H9 (cell line): ENCODE results near the gene TENM4. TPM values are rescaled to one million over a fixed set of nuclear protein-coding genes. Genes with fewer than 3 reads are reported as not detected.
"Not testable (repeated sequence)": the region's sequence is repeated elsewhere in the genome, so short reads cannot be mapped to it uniquely, and the experiment has no call there.

Experiments
- DNase-seq: peaks from one replicate; pipeline ENCODE4 v3.0.0-alpha.2; 2017
- H2AFZ ChIP-seq: one replicate; pipeline ENCODE4 v1.6.1; 2013; ENCODE audit warnings: mild to moderate bottlenecking, low read length, control low read depth, moderate library complexity
- H2AK5ac ChIP-seq: 2 replicates; pipeline ENCODE4 v1.6.1; 2013; ENCODE audit warnings: low read length, control low read depth, mixed read lengths; ENCODE audit not compliant: insufficient read length
- H2BK120ac ChIP-seq: one replicate; pipeline ENCODE4 v1.6.1; 2013; ENCODE audit warnings: low read depth, mild to moderate bottlenecking, low read length, control low read depth, inconsistent platforms; ENCODE audit not compliant: poor library complexity, severe bottlenecking
- H2BK12ac ChIP-seq: 2 replicates; pipeline ENCODE4 v1.6.1; 2013; ENCODE audit warnings: low read length, control low read depth, mixed read lengths, low read depth; ENCODE audit not compliant: insufficient read length
- H2BK15ac ChIP-seq: 2 replicates; pipeline ENCODE4 v1.6.1; 2013; ENCODE audit warnings: low read depth, low read length, control low read depth
- H2BK20ac ChIP-seq: one replicate; pipeline ENCODE4 v1.6.1; 2013; ENCODE audit warnings: low read depth, mild to moderate bottlenecking, low read length, control low read depth, inconsistent platforms; ENCODE audit not compliant: poor library complexity, severe bottlenecking
- H2BK5ac ChIP-seq: 2 replicates; pipeline ENCODE4 v1.6.1; 2013; ENCODE audit warnings: low read length, control low read depth, mixed read lengths; ENCODE audit not compliant: insufficient read length
- H3K14ac ChIP-seq: 2 replicates; pipeline ENCODE4 v1.6.1; 2013; ENCODE audit warnings: low read length, control low read depth; ENCODE audit not compliant: insufficient read depth
- H3K18ac ChIP-seq: 2 replicates; pipeline ENCODE4 v1.6.1; 2013; ENCODE audit warnings: low read depth, mild to moderate bottlenecking, mixed read lengths, low read length, control low read depth; ENCODE audit not compliant: insufficient read length
- H3K23ac ChIP-seq: 2 replicates; pipeline ENCODE4 v1.6.1; 2013; ENCODE audit warnings: low read length, control low read depth, mixed read lengths, low read depth; ENCODE audit not compliant: insufficient read length
- H3K23me2 ChIP-seq: 2 replicates; pipeline ENCODE4 v1.6.1; 2013; ENCODE audit warnings: low read depth, mild to moderate bottlenecking, mixed read lengths, low read length, control low read depth; ENCODE audit not compliant: insufficient read length, poor library complexity, severe bottlenecking
- H3K27ac ChIP-seq: 2 replicates; pipeline ENCODE4 v1.5.1; 2013; ENCODE audit warnings: low read length, control low read depth, mixed read lengths, low read depth; ENCODE audit not compliant: insufficient read length
- H3K27me3 ChIP-seq: 2 replicates; pipeline ENCODE4 v1.6.1; 2013; ENCODE audit warnings: low read length, control low read depth, inconsistent platforms; ENCODE audit not compliant: insufficient read depth
- H3K4ac ChIP-seq: 2 replicates; pipeline ENCODE4 v1.6.1; 2013; ENCODE audit warnings: low read depth, mild to moderate bottlenecking, control low read depth, inconsistent platforms, low read length, moderate library complexity
- H3K4me1 ChIP-seq: 2 replicates; pipeline ENCODE4 v1.6.1; 2013; ENCODE audit warnings: low read length, control low read depth, inconsistent platforms; ENCODE audit not compliant: insufficient read depth
- H3K4me2 ChIP-seq: 2 replicates; pipeline ENCODE4 v1.6.1; 2013; ENCODE audit warnings: low read length, control low read depth, mixed read lengths; ENCODE audit not compliant: insufficient read length, insufficient read depth
- H3K56ac ChIP-seq: 2 replicates; pipeline ENCODE4 v1.6.1; 2013; ENCODE audit warnings: low read depth, mild to moderate bottlenecking, mixed read lengths, low read length, control low read depth; ENCODE audit not compliant: insufficient read length
- H3K79me1 ChIP-seq: 2 replicates; pipeline ENCODE4 v1.6.1; 2013; ENCODE audit warnings: low read depth, mild to moderate bottlenecking, moderate library complexity, low read length, control low read depth, inconsistent platforms; ENCODE audit not compliant: insufficient read depth, poor library complexity, severe bottlenecking
- H3K79me2 ChIP-seq: 2 replicates; pipeline ENCODE4 v1.6.1; 2013; ENCODE audit warnings: low read length, control low read depth, inconsistent platforms; ENCODE audit not compliant: insufficient read depth
- H3K9ac ChIP-seq: 2 replicates; pipeline ENCODE4 v1.6.1; 2013; ENCODE audit warnings: low read length, control low read depth, mixed read lengths; ENCODE audit not compliant: insufficient read length; ENCODE audit errors: extremely low read depth
- H3K9me3 ChIP-seq: one replicate; pipeline ENCODE4 v1.6.1; 2013; ENCODE audit warnings: low read depth, low read length, inconsistent platforms; ENCODE audit not compliant: control insufficient read depth
- H3T11ph ChIP-seq: one replicate; pipeline ENCODE4 v1.6.1; 2013; ENCODE audit warnings: mild to moderate bottlenecking, low read length, control low read depth, inconsistent platforms
- H4K20me1 ChIP-seq: one replicate; pipeline ENCODE4 v1.6.1; 2013; ENCODE audit not compliant: control insufficient read depth, insufficient read length, insufficient read depth
- H4K5ac ChIP-seq: 2 replicates; pipeline ENCODE4 v1.6.1; 2013; ENCODE audit warnings: low read depth, mild to moderate bottlenecking, mixed read lengths, low read length, control low read depth; ENCODE audit not compliant: insufficient read length
- H4K8ac ChIP-seq: replicated peaks from 2 replicates; pipeline ENCODE4 v1.6.1; 2013; ENCODE audit warnings: low read length, control low read depth, mixed read lengths, low read depth; ENCODE audit not compliant: insufficient read length
- H4K91ac ChIP-seq: 2 replicates; pipeline ENCODE4 v1.6.1; 2013; ENCODE audit warnings: low read depth, mild to moderate bottlenecking, moderate library complexity, mixed read lengths, low read length, control low read depth; ENCODE audit not compliant: insufficient read length
- H3K27ac Mint-ChIP-seq, 3 experiments: 2 replicates in 2 of 3; 3 replicates in 1 of 3; pipeline ENCODE4 v1.8.0; 2020 to 2021; ENCODE audit warnings: mixed read lengths in 3 of 3, mild to moderate bottlenecking in 1 of 3, moderate library complexity in 1 of 3
- H3K27me3 Mint-ChIP-seq: 2 replicates; pipeline ENCODE4 v1.8.0; 2021; ENCODE audit warnings: low read depth, mild to moderate bottlenecking, moderate library complexity, mixed read lengths
- H3K36me3 Mint-ChIP-seq, 3 experiments: 2 replicates in 2 of 3; 3 replicates in 1 of 3; pipeline ENCODE4 v1.8.0; 2020 to 2021; ENCODE audit warnings: low read depth in 3 of 3, mixed read lengths in 3 of 3; ENCODE audit not compliant: insufficient read depth in 1 of 3
- H3K4me1 Mint-ChIP-seq, 2 experiments: 2 replicates each; pipeline ENCODE4 v1.8.0; 2020; ENCODE audit warnings: mixed read lengths in 2 of 2
- H3K4me3 Mint-ChIP-seq, 2 experiments: 2 replicates in 1 of 2; 3 replicates in 1 of 2; pipeline ENCODE4 v1.8.0; 2020 to 2021; ENCODE audit warnings: mild to moderate bottlenecking in 2 of 2, mixed read lengths in 2 of 2, moderate library complexity in 1 of 2
- H3K9me3 Mint-ChIP-seq, 2 experiments: 2 replicates in 1 of 2; 3 replicates in 1 of 2; pipeline ENCODE4 v1.8.0; 2020; ENCODE audit warnings: mild to moderate bottlenecking in 2 of 2, mixed read lengths in 2 of 2, moderate library complexity in 1 of 2
- WGBS: extraction: QIAGEN DNeasy Blood & Tissue Kit; methylation state at CpG from one replicate; pipeline ENCODE4 v1.1.7; 2013; ENCODE audit warnings: missing lambda C conversion rate, low lambda C conversion rate, mixed read lengths; ENCODE audit not compliant: insufficient read length; ENCODE audit errors: extremely low coverage; 5-methylcytosine and 5-hydroxymethylcytosine counted together
- total RNA-seq: library from RNA; stranded (reverse); gene quantifications from 2 replicates; pipeline ENCODE4 v1.2.1, GENCODE V29; 2021
- TF ChIP-seq, protein P1 (sequence below): fragments of 200-600 bp; sonication (generic); conservative IDR thresholded peaks from 3 replicates; pipeline ENCODE4 v1.8.0; 2021; ENCODE audit warnings: antibody characterized with exemption, mild to moderate bottlenecking

The TENM4 gene
- total RNA-seq, 1 experiment from 2014 or later, result 4.6 TPM

DNA sequence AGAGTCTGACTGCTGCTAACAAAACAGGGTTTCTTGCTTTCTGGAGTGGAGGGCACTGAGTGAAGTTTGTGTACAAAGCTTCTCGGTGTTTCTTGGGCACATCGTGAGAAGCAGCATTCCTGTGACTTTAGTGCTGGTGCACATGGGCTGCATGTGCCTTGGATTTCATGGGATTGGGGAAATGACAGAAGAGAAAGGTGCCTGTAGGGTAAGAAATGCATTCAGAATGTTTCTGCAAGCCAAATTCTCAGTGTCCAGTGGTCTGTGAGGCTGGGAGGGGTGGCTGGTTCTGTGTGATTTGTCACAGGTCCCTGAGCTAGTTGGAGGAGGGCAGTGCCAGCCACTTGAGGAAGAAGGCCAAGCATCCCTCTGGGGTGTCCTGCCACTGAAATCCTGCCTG is 462.0 kb downstream of the TENM4 start:
- Histone ChIP-seq H3K4ac (no peak overlapping the region), H3T11ph (no peak overlapping the region), H3K23me2 (no peaks in the 10 kb centered on the region), H3K14ac (peak overlapping the region; percentile 36), H4K91ac (no peak overlapping the region), H3K18ac (no peak overlapping the region), H2BK15ac (no peak overlapping the region), H4K20me1 (no peaks in the 10 kb centered on the region), H2AFZ (no peak overlapping the region), H4K5ac (no peak overlapping the region), H3K79me1 (no peaks in the 10 kb centered on the region), H3K27me3 (no peaks in the 10 kb centered on the region), H2BK20ac (no peak overlapping the region), H2BK5ac (no peak overlapping the region), H3K56ac (no peak overlapping the region), H3K9ac (no peak overlapping the region), H4K8ac (no peak overlapping the region), H3K4me2 (no peak overlapping the region), H2BK120ac (no peak overlapping the region), H3K27ac (no peak overlapping the region), H2AK5ac (no peak overlapping the region), H3K9me3 (no peaks in the 10 kb centered on the region), H2BK12ac (no peak overlapping the region), H3K79me2 (no peaks in the 10 kb centered on the region), H3K4me1 (no peaks in the 10 kb centered on the region), H3K23ac (no peak overlapping the region)
- Mint-ChIP-seq H3K9me3 (no peaks in the 10 kb centered on the region; a peak in 1 of 5 replicates), H3K27me3 (peaks cover 14% of the 10 kb centered on the region), H3K4me3 (no peak overlapping the region), H3K4me1 (peaks cover 5 to 8% of the 10 kb centered on the region in 2 experiments), H3K27ac (peak overlapping the region in 1 of 3 experiments; percentile 17; a peak in 1 of 7 replicates), H3K36me3 (no peaks in the 10 kb centered on the region)
- no CpG with 5 or more reads among the region's 2 CpGs for WGBS
- no peak for DNase-seq
- TF ChIP-seq, protein P1, sequence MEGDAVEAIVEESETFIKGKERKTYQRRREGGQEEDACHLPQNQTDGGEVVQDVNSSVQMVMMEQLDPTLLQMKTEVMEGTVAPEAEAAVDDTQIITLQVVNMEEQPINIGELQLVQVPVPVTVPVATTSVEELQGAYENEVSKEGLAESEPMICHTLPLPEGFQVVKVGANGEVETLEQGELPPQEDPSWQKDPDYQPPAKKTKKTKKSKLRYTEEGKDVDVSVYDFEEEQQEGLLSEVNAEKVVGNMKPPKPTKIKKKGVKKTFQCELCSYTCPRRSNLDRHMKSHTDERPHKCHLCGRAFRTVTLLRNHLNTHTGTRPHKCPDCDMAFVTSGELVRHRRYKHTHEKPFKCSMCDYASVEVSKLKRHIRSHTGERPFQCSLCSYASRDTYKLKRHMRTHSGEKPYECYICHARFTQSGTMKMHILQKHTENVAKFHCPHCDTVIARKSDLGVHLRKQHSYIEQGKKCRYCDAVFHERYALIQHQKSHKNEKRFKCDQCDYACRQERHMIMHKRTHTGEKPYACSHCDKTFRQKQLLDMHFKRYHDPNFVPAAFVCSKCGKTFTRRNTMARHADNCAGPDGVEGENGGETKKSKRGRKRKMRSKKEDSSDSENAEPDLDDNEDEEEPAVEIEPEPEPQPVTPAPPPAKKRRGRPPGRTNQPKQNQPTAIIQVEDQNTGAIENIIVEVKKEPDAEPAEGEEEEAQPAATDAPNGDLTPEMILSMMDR, result no peak

DNA sequence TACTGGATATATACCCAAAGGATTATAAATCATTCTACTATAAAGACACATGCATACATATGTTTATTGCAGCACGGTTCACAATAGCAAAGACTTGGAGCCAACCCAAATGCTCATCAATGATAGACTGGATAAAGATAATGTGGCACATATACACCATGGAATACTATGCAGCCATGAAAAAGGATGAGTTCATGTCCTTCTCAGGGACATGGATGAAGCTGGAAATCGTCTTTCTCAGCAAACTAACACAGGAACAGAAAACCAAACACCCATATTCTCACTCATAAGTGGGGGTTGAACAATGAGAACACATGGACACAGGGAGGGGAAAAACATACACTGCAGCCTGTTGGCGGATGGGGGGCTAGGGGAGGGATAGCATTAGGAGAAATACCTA is 463.0 kb downstream of the TENM4 start:
- H2AFZ ChIP-seq, H3K9ac ChIP-seq, H3K18ac ChIP-seq, H3K36me3 Mint-ChIP-seq, H3K79me2 ChIP-seq, H4K5ac ChIP-seq, H3K27ac ChIP-seq, H3K27ac Mint-ChIP-seq, H2BK12ac ChIP-seq, H3K9me3 ChIP-seq, H3T11ph ChIP-seq, H4K91ac ChIP-seq, H3K79me1 ChIP-seq, H2AK5ac ChIP-seq, H4K8ac ChIP-seq, H3K4ac ChIP-seq, H3K4me3 Mint-ChIP-seq, H3K4me2 ChIP-seq, H3K4me1 ChIP-seq, H2BK20ac ChIP-seq, H2BK120ac ChIP-seq, H3K27me3 ChIP-seq, H3K14ac ChIP-seq, H3K56ac ChIP-seq, H2BK5ac ChIP-seq, H3K23ac ChIP-seq, H3K9me3 Mint-ChIP-seq, DNase-seq, H2BK15ac ChIP-seq, H4K20me1 ChIP-seq, H3K23me2 ChIP-seq: not testable (repeated sequence)
- no CpG with 5 or more reads among the region's 3 CpGs for WGBS
- Mint-ChIP-seq H3K27me3 (peaks cover 14% of the 10 kb centered on the region), H3K4me1 (peaks cover 11 to 13% of the 10 kb centered on the region in 2 experiments)
